RWPE1 (cell line): Measurements from ENCODE around the gene LYL1.

Experiments
- CTCF ChIA-PET: fragments of 350-600 bp; sonication (Branson Sonifier 250); formaldehyde crosslinking; extraction: SDS; loops from one replicate; lab custom pipeline; 2021; lab: Yijun Ruan, JAX
- POLR2A ChIA-PET: fragments of 400-600 bp; formaldehyde crosslinking; extraction: SDS; loops from one replicate; lab custom pipeline; 2020; ENCODE audit warnings: antibody characterized with exemption; ENCODE audit not compliant: low non-redundant PET; lab: Yijun Ruan, JAX
- DNase-seq: peaks from one replicate; pipeline ENCODE4 v3.0.0; 2012; ENCODE audit warnings: low spot score
- H3K27ac ChIP-seq: fragments of 450-650 bp; 2 replicates; pipeline ENCODE4 v1.5.1; 2017
- CTCF ChIP-seq: fragments of 450-650 bp; conservative IDR thresholded peaks from 2 replicates; pipeline ENCODE4 v1.5.1; 2017; ENCODE audit warnings: low read depth, mild to moderate bottlenecking

LYL1 gene

GRCh38 chr19:13117772-13118423, 15.2 kb upstream of the LYL1 start, which contains the start of gene NACC1:
Gene NACC1, plus strand, starts transcription at chr19:13118264. Its CDS starts 16,944 bp downstream, at chr19:13135208.
- CTCF ChIA-PET = interaction anchor here (0.6 to 1.2 kb wide), 4 partner anchors 10 to 35 kb away, joined by 3 to 5 read pairs (median 4); no protein-coding TSS in a partner anchor
- POLR2A ChIA-PET = interaction anchor here (1.0 to 1.5 kb wide), 4 partner anchors 14 to 37 kb away, joined by 3 to 8 read pairs (median 6); partner anchors contain the start of genes IER2 and STX10
- no peak for TF ChIP-seq CTCF
- DNase-seq = peak; percentile 98
- H3K27ac ChIP-seq = peak within 1 kb of the TSS; percentile 87

- TF ChIP-seq CTCF = no peak
- POLR2A ChIA-PET = interaction anchor here (1.0 to 1.5 kb wide), 4 partner anchors 15 to 38 kb away, joined by 3 to 8 read pairs (median 6); partner anchors contain the start of genes IER2 and STX10
- DNase-seq = no peak
- H3K27ac ChIP-seq = peak overlapping the region; percentile 87
- CTCF ChIA-PET = interaction anchor here (0.6 to 1.2 kb wide), 4 partner anchors 11 to 35 kb away, joined by 3 to 5 read pairs (median 4); no protein-coding TSS in a partner anchor
These were observed 14.6 kb upstream of the LYL1 start for GRCh38 chr19:13117176-13117771.

GRCh38 chr19:13116282-13117175, 13.9 kb upstream of the LYL1 start, which contains the start of gene TRMT1:
Gene TRMT1, minus strand, starts transcription at chr19:13116740. Its CDS starts 341 bp downstream, at chr19:13116399.
- peak; percentile 99 for DNase-seq
- H3K27ac ChIP-seq = peak within 1 kb of the TSS; percentile 87
- CTCF ChIA-PET = interaction anchor here (0.7 to 0.8 kb wide), 3 partner anchors 15 to 58 kb away, joined by 3 to 9 read pairs (median 4); no protein-coding TSS in a partner anchor
- POLR2A ChIA-PET = interaction anchor here (1.4 to 1.5 kb wide), 2 partner anchors 36 to 39 kb away, joined by 5 to 6 read pairs; no protein-coding TSS in a partner anchor
- TF ChIP-seq CTCF = no peak

- ChIA-PET POLR2A (no interaction called here), CTCF (interaction anchor here (0.7 to 0.8 kb wide), 2 partner anchors 11 to 14 kb away, joined by 3 to 9 read pairs; no protein-coding TSS in a partner anchor)
- DNase-seq = no peak
- peak overlapping the region; percentile 87 for H3K27ac ChIP-seq
- TF ChIP-seq CTCF = no peak
These were observed 13.3 kb upstream of the LYL1 start for GRCh38 chr19:13115936-13116281.

- DNase-seq = no peak
- H3K27ac ChIP-seq = peak overlapping the region; percentile 2; the same call in 1 of the 2 replicates
- ChIA-PET CTCF (no interaction called here), POLR2A (no interaction called here)
- no peak for TF ChIP-seq CTCF
These were observed 9.9 kb upstream of the LYL1 start for GRCh38 chr19:13112555-13112954.
